Hematopoietic multipotent progenitor cell treated with erythropoietin and hydrocortisone succinate and interleukin-3 and kit ligand, for 17 days (in vitro differentiated cells): ENCODE results near the gene SNCAIP.
"Not testable (repeated sequence)": the region's sequence is repeated elsewhere in the genome, so short reads cannot be mapped to it uniquely, and the experiment has no call there.

Experiments used
- DNase-seq: peaks from one replicate; pipeline ENCODE4 v3.0.0-alpha.2; 2015; ENCODE audit warnings: low spot score

SNCAIP gene

DNA sequence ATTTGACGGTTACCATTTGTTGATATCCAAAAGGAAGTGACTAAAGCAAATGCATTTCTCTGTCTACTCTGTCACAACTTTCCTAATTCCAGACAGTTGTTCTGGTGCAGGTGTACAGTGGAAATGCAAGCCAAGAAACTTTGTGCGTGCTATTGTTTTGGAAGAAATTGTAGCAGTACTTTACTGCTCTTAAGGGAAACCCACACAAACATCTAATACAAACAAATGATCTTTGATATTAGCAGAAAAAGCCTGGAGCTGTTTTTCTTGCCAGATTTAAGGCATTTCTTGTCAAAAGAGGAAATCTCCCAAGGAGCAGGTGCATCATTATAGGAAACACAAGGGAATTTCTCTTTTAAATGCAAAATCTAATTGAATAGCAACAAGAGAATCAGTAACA lies 2.0 kb downstream of the SNCAIP start:
- DNase-seq: no peak

DNA sequence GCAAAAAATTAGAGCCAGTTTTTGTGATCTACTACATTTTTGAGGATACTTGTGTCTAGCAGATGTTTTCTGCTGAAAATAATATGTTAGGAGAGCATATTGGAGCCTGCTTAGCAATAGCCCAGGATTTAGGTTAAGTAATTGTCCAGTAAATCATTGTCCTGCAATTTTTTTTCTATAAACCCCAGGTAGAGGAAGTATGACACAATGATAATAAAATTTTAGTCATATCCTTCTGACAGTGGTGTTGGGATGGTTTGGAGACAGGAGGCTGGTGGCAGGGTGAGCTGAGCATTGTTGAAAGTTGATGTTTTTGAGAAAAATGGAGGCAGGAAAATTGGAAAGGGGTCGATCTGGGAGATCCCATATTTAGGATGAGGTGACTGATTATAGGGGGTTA lies 3.5 kb downstream of the SNCAIP start:
- no peak for DNase-seq

DNA sequence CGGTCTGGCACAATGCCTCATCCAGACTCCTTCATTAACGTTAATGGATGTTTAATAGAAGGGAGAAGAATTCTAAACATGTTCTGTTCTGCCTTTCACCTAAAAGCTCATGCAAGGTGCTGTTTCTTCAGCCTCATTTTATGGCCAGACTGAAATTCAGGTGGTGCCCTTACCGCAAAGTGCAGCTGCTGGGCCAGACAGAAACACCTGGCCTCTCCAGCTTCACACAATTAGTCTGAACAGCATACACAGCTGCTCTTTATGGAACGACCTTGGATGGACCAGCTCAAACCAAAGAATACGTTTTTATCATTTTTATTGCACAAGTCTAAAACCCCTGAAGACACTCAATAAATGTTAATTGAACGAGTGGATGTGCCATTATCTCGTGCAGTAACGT lies 4.6 kb downstream of the SNCAIP start:
- no peak for DNase-seq

DNA sequence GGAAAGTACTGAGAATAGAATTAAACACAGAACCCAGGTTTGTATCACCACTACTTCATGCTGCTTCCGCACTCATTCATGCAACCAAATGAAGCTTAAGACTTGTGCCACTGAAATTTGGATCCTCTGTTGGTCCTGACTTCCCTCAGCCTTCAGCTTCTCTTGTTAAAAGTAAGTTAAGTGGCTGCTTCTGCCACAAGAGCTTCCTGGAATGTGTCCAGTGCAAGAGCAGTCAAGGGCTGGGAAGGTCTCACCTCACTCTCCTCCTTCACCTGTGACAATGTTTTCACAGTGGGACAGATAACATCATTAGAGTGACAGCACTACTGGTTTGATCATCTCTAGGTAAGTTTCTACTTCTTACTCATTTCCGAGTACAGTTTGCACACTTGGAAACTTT lies 7.9 kb downstream of the SNCAIP start:
- DNase-seq: no peak

DNA sequence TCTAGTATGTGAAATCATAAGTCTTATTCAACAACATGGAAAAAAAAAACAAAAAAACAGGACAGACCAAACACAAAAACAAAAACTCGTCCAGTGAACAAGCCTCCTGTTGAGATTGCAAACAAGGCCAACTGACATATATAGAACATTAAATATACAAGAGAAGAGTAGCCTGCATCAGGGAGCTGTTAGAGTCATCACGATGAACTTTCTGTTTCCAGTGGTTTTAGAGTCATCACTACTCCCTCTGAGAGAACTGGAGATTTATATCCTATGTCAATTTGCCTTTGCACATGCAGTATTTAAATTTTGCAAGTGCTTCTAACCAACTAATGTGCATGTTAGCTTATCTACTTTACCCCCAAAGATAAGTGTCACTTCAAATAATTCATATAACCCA lies 9.9 kb downstream of the SNCAIP start:
- DNase-seq: no peak

DNA sequence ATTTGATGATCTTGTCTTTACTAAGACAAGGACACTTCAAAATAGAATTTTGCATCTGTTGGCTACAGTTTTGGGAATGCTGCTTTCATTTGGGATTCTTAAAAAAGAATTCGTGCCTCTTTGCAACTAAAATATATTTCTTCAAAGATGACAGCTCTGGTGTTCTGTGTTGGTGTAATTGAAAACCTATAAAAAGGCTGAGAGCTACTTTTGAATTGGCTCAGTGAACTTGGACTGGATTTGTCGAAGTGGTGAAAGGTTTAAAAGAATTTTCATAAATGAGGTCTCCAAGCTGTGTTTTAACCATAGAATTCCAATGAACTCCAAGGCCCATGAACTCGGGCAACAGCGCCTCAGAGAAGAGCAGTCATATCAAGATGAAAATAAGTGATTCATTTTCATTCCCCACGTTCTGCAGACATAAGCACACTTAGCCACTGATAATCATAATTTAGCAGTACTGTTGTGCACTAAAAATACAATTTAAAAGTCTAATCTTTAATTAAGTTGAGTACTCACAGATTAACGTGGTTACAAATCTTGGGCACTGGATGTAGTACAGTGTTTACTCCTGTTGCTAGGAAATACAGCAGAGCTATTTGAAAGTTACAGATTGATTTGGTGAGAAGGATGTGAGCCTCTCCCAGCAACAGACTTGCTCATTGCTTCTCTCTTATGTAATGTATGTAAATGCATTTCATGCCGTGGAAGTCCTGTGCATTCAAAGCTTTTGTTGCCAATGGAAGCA lies 10.9 kb downstream of the SNCAIP start:
- DNase-seq: no peak

DNA sequence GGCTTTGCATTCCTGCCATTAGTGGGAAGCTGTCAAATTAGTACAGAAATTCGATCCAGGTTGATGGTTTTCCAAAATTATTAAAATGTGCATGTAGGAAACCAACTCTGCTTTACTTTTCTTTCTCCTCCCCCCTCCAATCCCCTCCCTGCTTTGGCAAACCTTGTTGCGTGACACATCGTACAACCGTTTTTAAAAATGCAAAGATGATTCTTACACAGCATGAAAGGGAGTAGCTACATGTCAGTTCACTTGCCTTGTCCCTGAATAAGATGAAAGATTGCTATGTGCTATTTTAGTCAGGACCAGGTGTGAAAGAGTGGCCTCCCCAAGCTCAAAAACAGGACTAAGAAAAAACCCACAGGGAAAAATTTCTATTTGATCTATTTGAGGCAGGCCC lies 11.7 kb downstream of the SNCAIP start:
- no peak for DNase-seq

DNA sequence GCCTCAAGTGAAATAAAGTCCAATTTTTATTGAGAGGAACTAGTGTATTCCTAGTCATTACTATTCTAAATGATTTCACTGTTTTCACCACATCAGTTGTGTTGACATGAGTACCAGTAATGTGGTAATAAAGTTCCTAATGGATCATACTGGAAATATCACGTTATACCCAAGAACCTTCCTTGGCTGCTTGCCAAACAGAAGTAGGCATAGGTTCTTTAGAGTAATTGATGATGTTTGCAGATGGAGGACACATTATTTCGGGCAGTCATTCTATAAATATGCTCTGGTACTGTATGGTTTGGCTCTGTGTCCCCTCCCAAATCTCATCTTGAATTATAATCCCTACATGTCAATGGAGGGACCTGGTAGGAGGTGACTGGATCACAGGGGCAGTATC lies 15.1 kb downstream of the SNCAIP start:
- DNase-seq: no peak

DNA sequence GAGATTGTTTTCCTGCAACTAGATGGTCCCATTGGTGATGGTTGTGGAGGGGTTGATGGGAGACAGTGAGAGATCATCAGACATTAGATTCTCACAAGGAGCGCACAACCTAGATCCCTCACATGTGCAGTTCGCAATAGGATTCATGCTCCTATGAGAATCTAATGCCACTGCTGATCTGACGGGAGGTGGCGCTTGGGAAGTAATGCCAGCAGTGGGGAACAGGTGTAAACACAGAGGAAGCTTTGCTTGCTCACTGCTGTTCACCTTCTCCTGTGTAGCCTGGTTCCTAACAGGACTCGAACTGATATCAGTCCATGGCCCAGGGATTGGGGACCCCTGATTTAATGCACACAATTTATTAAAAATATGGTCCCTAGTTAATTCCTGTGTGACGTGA lies 18.8 kb downstream of the SNCAIP start:
- DNase-seq: no peak

DNA sequence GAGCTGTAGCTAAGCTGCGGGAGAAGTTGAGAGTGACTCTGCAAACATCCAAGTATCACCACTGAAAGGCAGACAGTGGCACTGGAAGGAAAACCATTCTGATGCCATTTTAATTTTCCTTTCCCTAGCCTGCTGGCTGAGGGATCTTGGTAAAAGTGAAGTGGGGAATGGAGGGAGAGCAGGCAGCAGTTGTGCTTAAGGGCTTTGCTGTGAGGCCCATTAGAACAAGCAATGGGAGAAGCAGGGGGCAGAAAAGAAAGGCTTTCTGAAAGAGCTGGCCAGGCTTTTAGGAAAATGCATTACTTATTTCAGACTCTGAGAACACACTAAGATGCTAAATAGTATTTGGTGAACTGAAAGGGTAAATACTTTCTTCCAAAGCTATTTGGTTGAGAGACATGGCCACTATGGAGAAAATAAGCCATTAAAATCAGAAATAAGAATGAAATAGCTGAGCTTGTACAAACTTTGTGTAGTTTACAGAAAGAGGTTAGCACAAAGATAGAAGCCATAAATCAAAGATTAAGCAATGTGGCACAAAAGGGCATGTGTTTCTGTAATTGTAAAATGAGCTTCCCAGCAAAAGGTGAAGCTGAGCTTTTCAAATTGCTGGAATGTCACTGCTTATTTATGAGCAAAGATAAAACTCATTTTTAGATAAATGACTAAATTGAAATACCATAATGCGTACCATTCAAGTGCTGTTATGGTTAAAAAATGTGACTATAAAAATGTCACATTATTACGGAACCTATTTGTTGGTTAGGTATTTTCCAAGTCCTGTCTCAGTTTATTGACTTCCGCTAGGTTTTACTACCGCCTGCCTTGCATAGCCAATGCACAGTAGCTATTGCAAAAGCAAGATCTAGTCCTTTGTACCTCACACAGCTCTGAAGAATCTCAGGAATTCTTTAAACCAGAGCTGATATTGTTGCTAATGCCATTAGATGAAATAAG lies 20.8 kb downstream of the SNCAIP start:
- no peak for DNase-seq

DNA sequence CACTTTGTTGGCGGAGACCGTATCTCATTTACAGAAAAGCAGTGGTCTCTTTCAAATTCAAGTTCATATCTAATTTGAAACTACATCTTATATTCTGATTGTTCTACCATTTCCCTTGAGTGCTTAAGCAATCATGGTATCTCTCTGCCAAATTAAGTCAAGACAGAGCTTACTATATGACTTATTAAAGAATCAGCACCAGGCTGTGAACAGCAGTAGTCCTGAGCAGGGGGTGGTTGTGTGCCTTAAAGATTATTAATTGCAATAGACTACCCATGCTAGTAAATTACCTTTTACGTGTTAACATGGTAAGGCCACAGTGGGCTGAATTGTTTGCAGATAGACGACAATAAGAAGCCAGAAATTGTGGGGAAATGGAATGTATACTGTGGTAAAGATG lies 21.5 kb downstream of the SNCAIP start:
- DNase-seq: no peak

DNA sequence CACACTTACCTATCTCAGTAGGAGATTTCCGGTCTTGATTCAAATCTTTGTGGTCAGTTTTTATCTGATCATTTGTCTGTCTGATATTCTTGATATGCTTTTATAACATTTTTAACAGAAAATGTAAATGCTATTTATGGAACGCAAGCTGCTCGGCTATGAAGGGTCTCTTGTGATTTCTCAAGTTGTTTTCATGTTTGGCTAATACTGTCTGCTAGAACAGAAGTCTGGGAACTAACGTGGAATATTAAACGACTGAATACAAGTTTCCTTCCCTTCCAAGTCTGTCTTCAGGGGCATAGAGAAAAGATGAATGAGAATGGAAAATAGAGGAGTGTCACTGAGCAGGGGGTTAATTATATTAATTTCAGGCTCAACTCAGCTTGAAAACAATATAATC lies 27.6 kb downstream of the SNCAIP start:
- DNase-seq: no peak

DNA sequence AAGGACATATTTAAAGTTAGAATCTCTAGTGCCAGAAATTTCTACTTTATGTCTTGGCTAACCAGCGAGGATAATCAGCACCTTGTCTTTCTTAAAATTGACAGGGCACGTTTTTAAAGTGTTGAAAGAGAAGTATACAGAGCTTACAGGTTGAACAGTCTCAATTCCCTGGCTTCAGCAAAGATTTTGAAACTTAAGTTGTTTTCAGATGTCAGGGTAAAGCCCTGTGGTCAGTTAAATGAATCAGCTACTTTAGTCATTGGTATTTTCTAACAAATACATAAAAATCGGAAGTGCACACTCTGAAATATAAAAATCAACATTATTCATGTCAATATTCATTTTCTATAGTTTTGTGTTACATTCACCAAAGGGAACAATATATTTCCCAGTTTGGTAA lies 29.1 kb downstream of the SNCAIP start:
- no peak for DNase-seq

DNA sequence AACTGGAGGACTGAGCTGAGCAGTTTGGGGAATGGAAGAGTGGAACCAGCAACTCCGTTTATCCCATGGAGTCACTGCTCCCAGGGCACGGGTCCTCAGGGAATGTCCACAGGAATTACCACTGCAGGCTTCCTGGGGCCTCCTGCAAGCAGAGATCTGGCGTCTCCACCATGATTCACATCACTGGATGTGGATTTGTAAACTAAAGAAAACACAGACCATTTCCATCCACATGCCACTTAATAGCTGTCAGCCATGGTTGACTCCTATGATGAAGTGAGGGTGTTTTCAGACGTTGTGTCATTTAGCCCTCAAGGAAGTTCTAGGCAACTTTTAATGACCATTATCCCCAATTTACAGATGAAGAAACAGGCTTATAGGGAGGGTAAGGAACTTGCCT lies 30.2 kb downstream of the SNCAIP start:
- no peak for DNase-seq

DNA sequence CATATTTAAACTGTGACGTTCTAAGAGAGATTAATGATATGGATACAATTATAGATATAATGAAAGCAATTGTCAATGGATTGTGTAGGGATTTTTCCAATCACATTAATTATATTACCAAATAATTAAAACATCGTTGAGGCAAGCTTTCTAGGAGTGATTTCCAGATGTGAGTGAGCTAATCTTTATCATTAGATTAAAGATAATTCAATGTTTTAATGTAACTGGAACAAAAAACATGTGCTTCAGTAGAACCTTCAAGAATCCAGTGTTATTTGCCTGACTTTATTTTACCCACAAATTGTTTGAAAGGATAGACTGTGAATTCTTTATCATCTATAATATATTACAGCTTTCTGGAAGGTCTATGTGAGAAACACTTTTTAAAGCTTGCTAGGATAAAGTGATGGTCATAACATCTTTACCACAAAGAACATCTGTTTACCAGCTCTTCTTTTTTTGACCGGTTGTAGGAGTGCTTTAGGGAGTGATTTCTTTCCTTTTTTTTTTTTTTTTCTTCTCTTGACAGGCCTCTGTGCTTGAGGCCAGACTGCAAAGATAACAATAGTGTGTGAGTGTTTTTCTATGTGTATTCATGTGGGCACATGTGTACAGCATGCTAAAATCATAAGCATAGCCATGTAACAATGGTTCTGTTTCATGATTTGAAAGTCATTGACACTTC lies 35.0 kb downstream of the SNCAIP start:
- DNase-seq: no peak

DNA sequence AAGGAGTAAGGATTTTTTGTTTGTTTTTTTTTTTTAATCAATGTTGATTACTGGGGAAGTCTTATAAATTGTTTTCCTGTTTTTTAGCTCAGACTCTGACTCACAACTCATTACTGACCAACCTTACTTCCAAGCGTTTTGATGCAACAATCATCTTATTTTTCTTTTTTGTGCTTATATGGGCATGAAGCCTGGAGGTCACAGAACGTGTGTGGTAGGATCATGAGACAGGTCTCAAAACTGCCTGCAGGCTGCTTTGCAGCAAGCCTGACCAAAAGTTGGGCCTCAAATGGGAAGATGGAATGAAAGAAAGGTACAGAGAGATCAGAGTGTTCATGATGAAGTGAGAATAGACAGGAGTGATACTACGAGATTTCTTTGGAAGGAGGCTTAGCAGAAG lies 38.5 kb downstream of the SNCAIP start:
- no peak for DNase-seq

DNA sequence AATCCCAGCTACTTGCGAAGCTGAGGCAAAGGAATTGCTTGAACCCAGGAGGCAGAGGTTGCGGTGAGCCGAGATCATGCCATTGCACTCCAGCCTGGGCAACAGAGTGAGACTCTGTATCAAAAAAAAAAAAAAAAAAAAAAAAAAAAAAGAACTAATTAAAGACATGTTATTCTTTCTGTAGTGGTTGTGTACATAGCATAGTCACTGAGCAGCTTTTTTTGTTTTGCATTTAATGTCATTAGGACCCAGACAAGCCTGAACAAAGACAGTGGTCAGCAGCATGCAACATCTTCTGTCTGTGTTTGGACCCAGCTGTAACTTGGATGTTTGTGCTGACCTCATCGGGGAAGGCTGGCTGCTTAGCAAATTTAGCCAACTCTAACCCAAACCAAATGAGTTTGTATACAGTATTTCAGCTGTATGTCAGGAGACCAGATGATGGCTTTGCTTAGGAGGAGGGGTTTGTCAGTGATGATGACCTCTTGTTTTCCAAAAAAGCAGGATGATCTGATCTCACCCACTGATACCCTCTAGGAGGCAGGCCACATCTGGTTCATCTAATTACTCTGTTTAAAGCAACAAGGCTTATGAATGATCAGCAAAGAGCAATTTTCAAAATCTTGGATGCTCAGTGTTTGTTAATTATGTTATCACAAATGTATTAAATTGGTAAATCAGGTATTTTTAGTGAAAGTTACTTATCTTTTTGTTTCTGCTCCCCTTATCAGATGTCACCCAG lies 39.5 kb downstream of the SNCAIP start:
- DNase-seq: no peak

DNA sequence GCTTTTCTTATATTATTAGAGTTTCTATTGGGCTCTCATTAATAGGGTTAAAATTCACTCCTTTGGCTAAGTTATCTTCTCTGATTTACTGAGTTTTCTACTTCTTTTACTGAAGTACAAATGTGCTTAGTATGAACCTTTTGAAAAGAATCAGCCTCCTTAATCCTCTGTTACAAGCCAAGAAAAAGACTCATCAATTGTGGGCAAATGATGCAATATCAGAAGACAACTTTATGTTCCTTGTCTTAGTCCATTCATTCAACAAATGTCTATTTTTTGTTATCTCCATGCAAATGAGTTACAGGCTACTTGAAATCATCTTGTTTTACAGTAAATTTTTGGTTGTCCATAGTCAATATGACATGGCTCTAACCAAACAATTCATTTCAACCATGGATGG lies 40.3 kb downstream of the SNCAIP start:
- no peak for DNase-seq

DNA sequence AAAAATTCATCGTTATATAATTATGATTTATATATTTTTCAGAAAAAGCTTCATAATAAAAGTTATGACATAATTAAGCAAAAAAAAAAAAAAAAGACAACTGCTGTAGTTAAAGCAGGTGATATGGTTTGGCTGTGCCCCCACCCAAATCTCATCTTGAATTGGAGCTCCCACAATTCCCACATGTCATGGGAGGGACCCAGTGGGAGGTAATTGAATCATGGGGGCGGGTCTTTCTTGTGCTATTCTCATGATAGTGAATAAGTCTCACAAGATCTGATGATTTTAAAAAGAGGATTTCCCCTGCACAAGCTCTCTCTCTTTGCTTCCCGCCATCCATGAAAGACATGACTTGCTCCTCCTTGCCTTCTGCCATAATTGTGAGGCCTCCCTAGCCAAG lies 41.3 kb downstream of the SNCAIP start:
- DNase-seq: not testable (repeated sequence)

DNA sequence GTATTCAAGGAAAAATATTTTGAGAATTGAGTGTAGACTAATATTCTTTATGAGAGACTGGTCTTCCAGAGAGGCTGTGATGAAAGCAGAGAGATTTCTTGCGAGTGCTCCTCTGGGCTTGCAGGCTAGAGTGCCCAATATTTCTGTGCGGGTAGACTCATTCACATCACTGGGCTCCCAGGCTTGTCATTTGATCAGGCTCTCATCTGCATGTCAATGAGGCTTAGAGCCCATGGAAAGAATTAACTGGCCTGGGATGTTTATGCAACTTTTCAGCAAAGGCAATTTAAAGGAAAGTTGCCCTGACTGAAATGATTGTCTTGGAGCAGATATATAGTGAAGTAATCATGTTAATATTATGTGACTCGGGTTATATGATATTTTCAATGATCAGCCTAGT lies 42.3 kb downstream of the SNCAIP start:
- DNase-seq: no peak

DNA sequence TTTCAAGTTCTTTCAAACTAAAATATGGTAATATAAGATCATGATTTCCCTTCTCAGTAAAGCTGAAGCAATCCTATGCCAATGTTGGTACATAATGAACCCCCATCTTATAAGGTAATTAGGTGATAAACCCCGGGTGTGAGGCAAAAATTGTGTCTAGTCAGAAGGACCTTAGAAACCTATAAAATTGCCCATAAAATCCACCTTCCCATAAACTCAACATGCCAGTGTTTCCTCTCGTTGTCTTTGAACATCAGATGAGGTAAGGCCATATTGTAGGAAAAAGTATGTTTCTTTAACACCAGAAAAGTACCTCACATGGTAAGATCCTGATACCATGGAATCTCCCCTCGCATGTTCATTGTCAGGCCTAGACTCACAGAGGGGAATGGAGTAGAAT lies 43.3 kb downstream of the SNCAIP start:
- DNase-seq: no peak

DNA sequence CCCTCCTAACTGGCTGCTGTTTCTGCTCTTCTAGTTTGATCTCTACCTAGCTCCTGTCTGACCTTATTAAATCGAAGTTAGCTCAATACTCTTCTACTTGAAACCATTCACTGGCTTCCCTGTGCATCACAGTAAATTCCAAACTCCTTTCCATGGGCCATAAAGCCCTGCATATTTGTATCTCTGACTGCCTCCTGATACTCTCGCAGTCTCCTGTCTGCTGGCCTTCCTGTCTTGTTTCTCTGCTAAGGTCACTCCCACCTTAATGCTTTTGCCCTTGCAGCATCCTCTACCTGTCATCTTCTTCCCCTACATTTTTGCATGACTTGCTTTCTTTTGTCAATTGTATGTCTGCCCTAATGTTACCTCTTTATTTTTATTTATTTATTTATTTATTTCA lies 44.8 kb downstream of the SNCAIP start:
- no peak for DNase-seq
